A673 (cell line): ENCODE results near the gene TMEM212.

Source experiments
- EZH2 ChIP-seq: fragments of 200-600 bp; sonication (generic); IDR thresholded peaks from 2 replicates; pipeline ENCODE4 v1.6.1; 2017; ENCODE audit warnings: borderline replicate concordance, low read depth, mild to moderate bottlenecking, mixed read lengths, antibody characterized with exemption, low read length; ENCODE audit not compliant: poor library complexity, severe bottlenecking
- TF ChIP-seq, protein P1 (sequence below): fragments of 300-800, 200-600 bp; sonication (generic); conservative IDR thresholded peaks from 2 replicates; pipeline ENCODE4 v1.5.1; 2017; ENCODE audit warnings: low read depth, mild to moderate bottlenecking, antibody characterized with exemption, low read length, moderate library complexity, mixed read lengths

DNA sequence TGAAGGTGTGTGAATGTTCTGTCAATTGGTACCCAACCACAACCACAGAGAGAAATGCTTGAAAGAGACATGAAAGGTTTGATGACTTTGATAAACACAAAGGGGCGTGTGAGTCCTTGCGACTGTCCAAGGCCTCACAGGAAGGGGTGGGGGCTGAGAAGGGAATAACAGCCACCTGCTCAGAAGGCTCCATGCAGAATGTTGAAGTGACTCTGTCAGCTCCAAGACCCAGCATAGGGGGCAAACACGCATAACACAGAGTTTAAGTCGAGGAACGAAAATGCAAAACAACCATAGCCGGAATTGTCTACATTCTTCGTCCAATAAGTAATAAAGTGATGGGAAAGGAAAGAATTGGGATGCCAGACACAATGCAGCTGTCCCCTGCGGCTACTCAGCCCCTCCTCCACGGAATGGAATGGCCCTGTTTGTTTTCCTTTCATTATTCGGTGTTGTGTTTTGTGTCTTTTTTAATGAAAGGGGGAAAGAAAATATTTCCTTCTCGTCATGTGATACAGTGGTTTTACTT lies 19.9 kb downstream of the TMEM212 start:
- TF ChIP-seq, protein P1, sequence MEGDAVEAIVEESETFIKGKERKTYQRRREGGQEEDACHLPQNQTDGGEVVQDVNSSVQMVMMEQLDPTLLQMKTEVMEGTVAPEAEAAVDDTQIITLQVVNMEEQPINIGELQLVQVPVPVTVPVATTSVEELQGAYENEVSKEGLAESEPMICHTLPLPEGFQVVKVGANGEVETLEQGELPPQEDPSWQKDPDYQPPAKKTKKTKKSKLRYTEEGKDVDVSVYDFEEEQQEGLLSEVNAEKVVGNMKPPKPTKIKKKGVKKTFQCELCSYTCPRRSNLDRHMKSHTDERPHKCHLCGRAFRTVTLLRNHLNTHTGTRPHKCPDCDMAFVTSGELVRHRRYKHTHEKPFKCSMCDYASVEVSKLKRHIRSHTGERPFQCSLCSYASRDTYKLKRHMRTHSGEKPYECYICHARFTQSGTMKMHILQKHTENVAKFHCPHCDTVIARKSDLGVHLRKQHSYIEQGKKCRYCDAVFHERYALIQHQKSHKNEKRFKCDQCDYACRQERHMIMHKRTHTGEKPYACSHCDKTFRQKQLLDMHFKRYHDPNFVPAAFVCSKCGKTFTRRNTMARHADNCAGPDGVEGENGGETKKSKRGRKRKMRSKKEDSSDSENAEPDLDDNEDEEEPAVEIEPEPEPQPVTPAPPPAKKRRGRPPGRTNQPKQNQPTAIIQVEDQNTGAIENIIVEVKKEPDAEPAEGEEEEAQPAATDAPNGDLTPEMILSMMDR, result no peak
- TF ChIP-seq EZH2, result no peak
